Articular chondrocyte of knee joint (primary cell): ENCODE data around the gene COL6A6. TPM values are rescaled to one million over a fixed set of nuclear protein-coding genes. Genes with fewer than 3 reads are reported as not detected.

Experiments used
- total RNA-seq: library from RNA; depleted of rRNA; stranded (reverse); fragments of >200 nt; gene quantifications from 2 replicates; pipeline ENCODE4 v1.2.3, GENCODE V29; 2012

Gene COL6A6, protein sequence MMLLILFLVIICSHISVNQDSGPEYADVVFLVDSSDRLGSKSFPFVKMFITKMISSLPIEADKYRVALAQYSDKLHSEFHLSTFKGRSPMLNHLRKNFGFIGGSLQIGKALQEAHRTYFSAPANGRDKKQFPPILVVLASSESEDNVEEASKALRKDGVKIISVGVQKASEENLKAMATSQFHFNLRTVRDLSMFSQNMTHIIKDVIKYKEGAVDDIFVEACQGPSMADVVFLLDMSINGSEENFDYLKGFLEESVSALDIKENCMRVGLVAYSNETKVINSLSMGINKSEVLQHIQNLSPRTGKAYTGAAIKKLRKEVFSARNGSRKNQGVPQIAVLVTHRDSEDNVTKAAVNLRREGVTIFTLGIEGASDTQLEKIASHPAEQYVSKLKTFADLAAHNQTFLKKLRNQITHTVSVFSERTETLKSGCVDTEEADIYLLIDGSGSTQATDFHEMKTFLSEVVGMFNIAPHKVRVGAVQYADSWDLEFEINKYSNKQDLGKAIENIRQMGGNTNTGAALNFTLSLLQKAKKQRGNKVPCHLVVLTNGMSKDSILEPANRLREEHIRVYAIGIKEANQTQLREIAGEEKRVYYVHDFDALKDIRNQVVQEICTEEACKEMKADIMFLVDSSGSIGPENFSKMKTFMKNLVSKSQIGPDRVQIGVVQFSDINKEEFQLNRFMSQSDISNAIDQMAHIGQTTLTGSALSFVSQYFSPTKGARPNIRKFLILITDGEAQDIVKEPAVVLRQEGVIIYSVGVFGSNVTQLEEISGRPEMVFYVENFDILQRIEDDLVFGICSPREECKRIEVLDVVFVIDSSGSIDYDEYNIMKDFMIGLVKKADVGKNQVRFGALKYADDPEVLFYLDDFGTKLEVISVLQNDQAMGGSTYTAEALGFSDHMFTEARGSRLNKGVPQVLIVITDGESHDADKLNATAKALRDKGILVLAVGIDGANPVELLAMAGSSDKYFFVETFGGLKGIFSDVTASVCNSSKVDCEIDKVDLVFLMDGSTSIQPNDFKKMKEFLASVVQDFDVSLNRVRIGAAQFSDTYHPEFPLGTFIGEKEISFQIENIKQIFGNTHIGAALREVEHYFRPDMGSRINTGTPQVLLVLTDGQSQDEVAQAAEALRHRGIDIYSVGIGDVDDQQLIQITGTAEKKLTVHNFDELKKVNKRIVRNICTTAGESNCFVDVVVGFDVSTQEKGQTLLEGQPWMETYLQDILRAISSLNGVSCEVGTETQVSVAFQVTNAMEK (N-terminal part only)
- under 0.01 TPM in 1 of 2 replicates, not detected in the other for total RNA-seq

DNA sequence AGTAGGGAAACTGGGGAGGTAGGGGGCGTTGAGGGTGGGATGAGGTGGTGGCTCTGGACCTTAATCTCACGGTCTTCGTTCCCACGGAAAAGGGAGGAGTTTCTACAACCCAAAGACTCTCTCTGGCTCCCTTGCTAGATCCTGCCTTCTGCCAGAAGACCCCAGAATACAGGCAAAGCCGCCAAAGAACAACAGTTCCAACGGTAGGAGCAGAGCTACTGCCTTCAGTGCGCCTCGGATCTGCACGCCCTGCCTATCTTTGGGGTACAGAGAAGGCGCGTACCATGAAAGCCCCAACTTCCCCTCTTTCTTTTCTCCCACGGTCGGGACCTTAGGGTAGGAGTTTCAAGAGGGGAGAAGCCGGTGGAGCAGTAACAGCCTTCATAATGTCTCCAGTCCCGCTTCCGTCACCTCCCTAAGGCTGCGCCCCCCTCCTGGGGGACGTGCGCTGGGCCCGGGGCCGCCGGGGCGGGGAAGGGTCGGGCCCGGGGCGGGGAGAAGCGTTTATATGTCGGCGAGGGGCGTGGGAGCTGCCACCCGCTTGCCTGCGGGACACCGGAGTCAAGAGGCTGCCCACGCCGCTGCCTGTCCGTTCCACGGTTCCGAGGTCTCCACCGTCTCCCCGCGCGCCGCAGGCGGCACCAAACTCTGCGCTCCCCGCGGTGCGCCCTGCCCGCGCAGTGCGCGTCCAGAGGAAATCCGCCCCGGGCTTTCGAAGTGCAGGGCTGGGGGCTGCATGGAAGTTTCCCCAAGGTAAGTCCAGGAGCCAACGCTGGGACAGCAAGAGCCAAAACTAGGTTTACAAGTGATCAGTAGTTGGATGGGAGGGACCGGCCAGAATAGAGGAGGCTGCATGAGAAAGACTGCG is at the start of gene COL6A6:
Gene COL6A6, plus strand, starts transcription at position 533 of the 868 bp plus-strand sequence. CDS start 43,188 bp downstream, outside the sequence.

Other genes starting within 250 kb of the COL6A6 start
- not detected in 2 replicates for gene COL6A5, start 171.5 kb upstream of the COL6A6 start, total RNA-seq
- gene PIK3R4, start 229.7 kb downstream of the COL6A6 start, total RNA-seq, result 32.6 and 38.4 TPM in 2 replicates